ENCODE data around the gene CILP2. TPM values are rescaled to one million over a fixed set of nuclear protein-coding genes. Genes with fewer than 3 reads are reported as not detected.

Gene CILP2
- total RNA-seq, 1 donor from 2014 or later = 40.9 TPM

- Mint-ChIP-seq H3K27ac (ENCODE audit: unreplicated experiment) (no peak overlapping the region), H3K4me3 (ENCODE audit: unreplicated experiment) (no peak overlapping the region), H3K27me3 (ENCODE audit: unreplicated experiment) (peaks cover 7% of the 10 kb centered on the region), H3K9me3 (ENCODE audit: unreplicated experiment) (peaks cover 9% of the 10 kb centered on the region), H3K4me1 (ENCODE audit: low read depth, unreplicated experiment) (peaks cover 5% of the 10 kb centered on the region), H3K36me3 (ENCODE audit: unreplicated experiment) (peaks cover 24% of the 10 kb centered on the region)
- TF ChIP-seq, protein P1, sequence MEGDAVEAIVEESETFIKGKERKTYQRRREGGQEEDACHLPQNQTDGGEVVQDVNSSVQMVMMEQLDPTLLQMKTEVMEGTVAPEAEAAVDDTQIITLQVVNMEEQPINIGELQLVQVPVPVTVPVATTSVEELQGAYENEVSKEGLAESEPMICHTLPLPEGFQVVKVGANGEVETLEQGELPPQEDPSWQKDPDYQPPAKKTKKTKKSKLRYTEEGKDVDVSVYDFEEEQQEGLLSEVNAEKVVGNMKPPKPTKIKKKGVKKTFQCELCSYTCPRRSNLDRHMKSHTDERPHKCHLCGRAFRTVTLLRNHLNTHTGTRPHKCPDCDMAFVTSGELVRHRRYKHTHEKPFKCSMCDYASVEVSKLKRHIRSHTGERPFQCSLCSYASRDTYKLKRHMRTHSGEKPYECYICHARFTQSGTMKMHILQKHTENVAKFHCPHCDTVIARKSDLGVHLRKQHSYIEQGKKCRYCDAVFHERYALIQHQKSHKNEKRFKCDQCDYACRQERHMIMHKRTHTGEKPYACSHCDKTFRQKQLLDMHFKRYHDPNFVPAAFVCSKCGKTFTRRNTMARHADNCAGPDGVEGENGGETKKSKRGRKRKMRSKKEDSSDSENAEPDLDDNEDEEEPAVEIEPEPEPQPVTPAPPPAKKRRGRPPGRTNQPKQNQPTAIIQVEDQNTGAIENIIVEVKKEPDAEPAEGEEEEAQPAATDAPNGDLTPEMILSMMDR (IDR thresholded peaks at IDR 0.05; ENCODE audit: partially characterized antibody, unreplicated experiment) = no peak
- no peak for DNase-seq
These were observed 31.0 kb downstream of the CILP2 start for GRCh38 chr19:19568802-19569756.

GRCh38 chr19:19570571-19570970 lies 32.5 kb downstream of the CILP2 start:
- Mint-ChIP-seq H3K4me3 (ENCODE audit: unreplicated experiment) (no peak overlapping the region), H3K36me3 (ENCODE audit: unreplicated experiment) (peaks cover 13% of the 10 kb centered on the region), H3K27me3 (ENCODE audit: unreplicated experiment) (peaks cover 7% of the 10 kb centered on the region), H3K27ac (ENCODE audit: unreplicated experiment) (peak overlapping the region; percentile 70), H3K9me3 (ENCODE audit: unreplicated experiment) (peaks cover 10% of the 10 kb centered on the region), H3K4me1 (ENCODE audit: low read depth, unreplicated experiment) (peaks cover 13% of the 10 kb centered on the region)
- TF ChIP-seq, protein P1 (IDR thresholded peaks at IDR 0.05; ENCODE audit: partially characterized antibody, unreplicated experiment) = no peak
- no peak for DNase-seq

- Mint-ChIP-seq H3K36me3 (ENCODE audit: unreplicated experiment) (peaks cover 13% of the 10 kb centered on the region), H3K4me3 (ENCODE audit: unreplicated experiment) (no peak overlapping the region), H3K27me3 (ENCODE audit: unreplicated experiment) (peaks cover 7% of the 10 kb centered on the region), H3K27ac (ENCODE audit: unreplicated experiment) (no peak overlapping the region), H3K9me3 (ENCODE audit: unreplicated experiment) (peaks cover 13% of the 10 kb centered on the region), H3K4me1 (ENCODE audit: low read depth, unreplicated experiment) (peaks cover 14% of the 10 kb centered on the region)
- TF ChIP-seq, protein P1 (IDR thresholded peaks at IDR 0.05; ENCODE audit: partially characterized antibody, unreplicated experiment) = no peak
- no peak for DNase-seq
These were observed 33.2 kb downstream of the CILP2 start for GRCh38 chr19:19571071-19571786.

GRCh38 chr19:19575411-19575810 lies 37.3 kb downstream of the CILP2 start:
- Mint-ChIP-seq H3K27ac (ENCODE audit: unreplicated experiment) (peak overlapping the region; percentile 93), H3K9me3 (ENCODE audit: unreplicated experiment) (peaks cover 22% of the 10 kb centered on the region), H3K4me3 (ENCODE audit: unreplicated experiment) (peak overlapping the region; percentile 63)

More at GRCh38 chr19:19575411-19575810, 37.3 kb downstream of the CILP2 start:
- Mint-ChIP-seq H3K36me3 (ENCODE audit: unreplicated experiment) (peaks cover 6% of the 10 kb centered on the region), H3K27me3 (ENCODE audit: unreplicated experiment) (peaks cover 16% of the 10 kb centered on the region), H3K4me1 (ENCODE audit: low read depth, unreplicated experiment) (peaks cover 28% of the 10 kb centered on the region)
- TF ChIP-seq, protein P1 (IDR thresholded peaks at IDR 0.05; ENCODE audit: partially characterized antibody, unreplicated experiment) = no peak
- no peak for DNase-seq
